Fibroblast of lung (primary cell): ENCODE data around the gene ZNF33B.

Experiments
- CTCF ChIP-seq, 2 donors: IDR thresholded peaks in 1 of 2; conservative IDR thresholded peaks in 1 of 2; 1 replicate in 1 of 2; 2 replicates in 1 of 2; pipeline ENCODE4 v1.5.1; 2011 to 2012; ENCODE audit warnings: low read length in 2 of 2, control low read depth in 1 of 2, inconsistent platforms in 1 of 2, low read depth in 1 of 2, mild to moderate bottlenecking in 1 of 2
- EZH2 ChIP-seq: IDR thresholded peaks from 2 replicates; pipeline ENCODE4 v1.5.1; 2012; ENCODE audit warnings: low read length, control low read depth, mild to moderate bottlenecking; ENCODE audit errors: missing control alignments

GRCh38 chr10:42593284-42593683 is 45.1 kb downstream of the ZNF33B start:
- TF ChIP-seq EZH2: no peak
- TF ChIP-seq CTCF (conservative IDR thresholded peaks at IDR 0.05 in 1 of 2, IDR thresholded peaks at IDR 0.05 in 1 of 2; ENCODE audit: low read depth in 1 of 2, low read length in 2 of 2): no peak
